IPS-15b (cell line): ENCODE data around the gene COA5.

Source experiments
- H3K27me3 ChIP-seq: one replicate; pipeline ENCODE4 v1.6.1; 2013; ENCODE audit warnings: low read length; ENCODE audit not compliant: control insufficient read depth, insufficient read depth
- H3K36me3 ChIP-seq: one replicate; pipeline ENCODE4 v1.6.1; 2013; ENCODE audit warnings: low read length; ENCODE audit not compliant: control insufficient read depth, insufficient read depth
- H3K4me1 ChIP-seq: one replicate; pipeline ENCODE4 v1.6.1; 2013; ENCODE audit warnings: mild to moderate bottlenecking, low read length; ENCODE audit not compliant: control insufficient read depth, insufficient read depth
- H3K4me3 ChIP-seq: one replicate; pipeline ENCODE4 v1.5.1; 2013; ENCODE audit warnings: low read depth, low read length
- H3K9ac ChIP-seq: one replicate; pipeline ENCODE4 v1.6.1; 2013; ENCODE audit warnings: low read depth, mild to moderate bottlenecking, low read length
- H3K9me3 ChIP-seq: one replicate; pipeline ENCODE4 v1.6.1; 2013; ENCODE audit warnings: mild to moderate bottlenecking, low read length; ENCODE audit not compliant: control insufficient read depth, insufficient read depth

Gene COA5, protein sequence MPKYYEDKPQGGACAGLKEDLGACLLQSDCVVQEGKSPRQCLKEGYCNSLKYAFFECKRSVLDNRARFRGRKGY

GRCh38 chr2:98608116-98608961, at the start of gene COA5, which contains the start of gene UNC50:
TSS of gene COA5 (minus strand) at chr2:98608512. CDS start at chr2:98608405, 107 bp downstream.
TSS of gene UNC50 (plus strand) at chr2:98608589. CDS start at chr2:98609760, 1,171 bp downstream.
- Histone ChIP-seq H3K9ac (peak within 1 kb of the TSS; percentile 93), H3K27me3 (no peaks in the 10 kb centered on the region), H3K9me3 (no peaks in the 10 kb centered on the region), H3K4me1 (no peaks in the 10 kb centered on the region), H3K36me3 (no peaks in the 10 kb centered on the region), H3K4me3 (peak within 1 kb of the TSS; percentile 71)

GRCh38 chr2:98656800-98657199, 48.5 kb upstream of the COA5 start:
- Histone ChIP-seq H3K36me3 (no peaks in the 10 kb centered on the region), H3K4me3 (no peak overlapping the region), H3K9ac (no peak overlapping the region), H3K9me3 (no peaks in the 10 kb centered on the region), H3K27me3 (no peaks in the 10 kb centered on the region), H3K4me1 (no peaks in the 10 kb centered on the region)

DNA sequence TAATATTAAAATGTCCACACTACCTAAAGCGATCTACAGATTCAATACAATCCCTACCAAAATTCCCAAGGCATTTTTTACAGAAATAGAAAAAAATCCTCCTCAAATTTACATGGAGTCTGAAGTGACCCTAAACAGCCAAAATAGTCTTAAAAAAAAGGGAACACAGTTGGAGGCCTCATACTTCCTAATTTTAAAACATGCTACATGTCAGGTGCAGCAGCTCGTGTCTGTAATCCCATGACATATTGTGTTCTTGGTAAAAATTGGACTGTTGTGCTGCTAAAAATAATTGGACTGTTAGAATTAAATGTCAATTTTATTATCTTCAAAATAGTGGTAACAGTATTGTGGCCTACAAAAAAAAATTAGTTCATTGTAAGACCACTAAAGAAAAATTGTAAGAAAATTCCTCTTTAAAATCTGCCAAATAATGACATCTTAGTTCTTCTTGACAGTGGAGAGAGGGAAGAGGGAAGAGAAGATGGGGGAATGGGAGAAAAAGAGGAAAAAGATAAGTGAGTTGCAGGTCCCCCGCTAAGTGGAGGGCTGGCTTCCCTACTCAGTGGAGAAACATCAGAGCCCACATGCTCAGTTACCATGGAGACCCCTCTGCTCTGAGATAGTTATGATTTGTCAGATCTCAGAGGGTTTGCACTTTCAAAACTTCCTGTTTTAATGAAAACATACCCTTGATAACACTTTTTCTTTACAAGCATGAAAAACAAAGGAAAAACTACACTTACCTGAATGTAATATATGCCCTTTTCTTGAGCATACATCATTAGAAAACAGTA, 46.6 kb upstream of the COA5 start:
- Histone ChIP-seq H3K4me1 (no peaks in the 10 kb centered on the region), H3K9ac (no peak overlapping the region), H3K9me3 (no peaks in the 10 kb centered on the region), H3K27me3 (no peaks in the 10 kb centered on the region), H3K36me3 (no peaks in the 10 kb centered on the region), H3K4me3 (no peak overlapping the region)

GRCh38 chr2:98650998-98651397, 42.7 kb upstream of the COA5 start:
- no peak overlapping the region for H3K9ac ChIP-seq
- no peaks in the 10 kb centered on the region for H3K9me3 ChIP-seq
- H3K36me3 ChIP-seq, result no peaks in the 10 kb centered on the region
- H3K27me3 ChIP-seq, result no peaks in the 10 kb centered on the region
- H3K4me3 ChIP-seq, result no peak overlapping the region
- H3K4me1 ChIP-seq, result no peaks in the 10 kb centered on the region

- Histone ChIP-seq H3K4me3 (no peak overlapping the region), H3K9me3 (no peaks in the 10 kb centered on the region), H3K36me3 (no peaks in the 10 kb centered on the region), H3K9ac (no peak overlapping the region), H3K27me3 (no peaks in the 10 kb centered on the region), H3K4me1 (no peaks in the 10 kb centered on the region)
Measured at GRCh38 chr2:98649992-98650375, 41.7 kb upstream of the COA5 start.

DNA sequence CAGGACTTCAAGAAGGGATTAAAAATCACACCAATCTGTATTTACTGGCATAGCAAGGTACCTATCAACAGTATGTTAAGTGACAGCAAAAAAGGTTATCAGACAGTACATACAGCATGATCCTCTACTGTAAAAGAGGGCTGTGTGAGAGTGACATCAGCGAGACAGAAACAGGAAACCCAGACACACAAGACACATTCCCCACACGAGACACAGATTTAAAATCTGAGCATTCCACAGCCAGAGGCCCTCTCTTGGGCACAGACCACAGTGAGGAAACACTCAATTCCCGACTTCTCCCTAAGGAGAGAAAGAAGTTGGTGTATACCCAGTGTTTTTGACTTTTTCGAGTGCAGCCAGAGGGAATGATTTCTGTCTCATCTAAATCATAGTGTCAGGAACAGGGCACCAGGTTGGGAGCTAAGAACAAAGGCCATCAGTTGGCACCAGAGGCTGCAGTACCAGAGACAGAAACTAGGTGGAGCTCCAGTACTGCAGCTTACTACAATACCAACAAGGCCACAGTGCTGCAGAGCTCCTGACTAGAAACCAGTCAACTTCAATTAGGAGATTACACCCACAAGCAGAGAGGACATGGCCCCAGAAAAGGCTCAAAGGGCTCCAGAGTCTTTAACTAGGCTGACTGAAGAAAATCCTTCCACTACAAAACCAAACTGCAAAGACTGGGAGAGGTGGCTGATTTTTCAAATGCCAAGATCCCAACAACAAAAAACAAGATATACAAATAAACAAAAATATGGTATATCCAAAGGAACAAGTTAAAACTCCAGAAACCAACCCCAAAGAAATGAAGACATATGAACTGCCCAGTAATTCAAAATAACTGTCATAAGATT, 41.1 kb upstream of the COA5 start:
- Histone ChIP-seq H3K4me3 (no peak overlapping the region), H3K27me3 (no peaks in the 10 kb centered on the region), H3K36me3 (no peaks in the 10 kb centered on the region), H3K9ac (no peak overlapping the region), H3K9me3 (no peaks in the 10 kb centered on the region), H3K4me1 (no peaks in the 10 kb centered on the region)

GRCh38 chr2:98648451-98648850, 40.1 kb upstream of the COA5 start:
- H3K9ac ChIP-seq, result no peak overlapping the region
- H3K36me3 ChIP-seq, result no peaks in the 10 kb centered on the region
- H3K9me3 ChIP-seq, result no peaks in the 10 kb centered on the region
- H3K4me1 ChIP-seq, result no peaks in the 10 kb centered on the region
- no peaks in the 10 kb centered on the region for H3K27me3 ChIP-seq
- no peak overlapping the region for H3K4me3 ChIP-seq

DNA sequence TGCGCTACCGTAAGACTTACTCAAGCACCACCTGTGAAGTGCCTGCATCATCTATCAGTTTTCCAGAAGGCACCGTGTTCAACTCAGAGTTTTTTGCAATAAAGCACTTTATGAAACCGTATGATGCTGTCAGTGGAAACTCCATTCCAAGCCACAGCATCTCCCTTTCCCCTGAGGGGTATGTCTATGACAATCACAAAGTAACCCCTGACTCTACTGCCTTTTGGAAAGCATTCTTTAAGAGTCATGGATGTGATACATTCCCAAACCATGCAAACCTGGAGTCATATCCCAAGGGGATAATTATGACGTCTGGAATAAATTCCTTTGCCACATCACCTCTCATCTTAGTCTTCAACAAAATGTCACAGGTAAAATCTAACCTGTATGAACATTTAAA, 39.3 kb upstream of the COA5 start:
- H3K4me3 ChIP-seq, result no peak overlapping the region
- no peaks in the 10 kb centered on the region for H3K9me3 ChIP-seq
- no peaks in the 10 kb centered on the region for H3K36me3 ChIP-seq
- no peaks in the 10 kb centered on the region for H3K4me1 ChIP-seq
- H3K9ac ChIP-seq, result no peak overlapping the region
- H3K27me3 ChIP-seq, result no peaks in the 10 kb centered on the region

- no peaks in the 10 kb centered on the region for H3K27me3 ChIP-seq
- H3K36me3 ChIP-seq, result no peaks in the 10 kb centered on the region
Measured at GRCh38 chr2:98643496-98644100, 35.3 kb upstream of the COA5 start.

DNA sequence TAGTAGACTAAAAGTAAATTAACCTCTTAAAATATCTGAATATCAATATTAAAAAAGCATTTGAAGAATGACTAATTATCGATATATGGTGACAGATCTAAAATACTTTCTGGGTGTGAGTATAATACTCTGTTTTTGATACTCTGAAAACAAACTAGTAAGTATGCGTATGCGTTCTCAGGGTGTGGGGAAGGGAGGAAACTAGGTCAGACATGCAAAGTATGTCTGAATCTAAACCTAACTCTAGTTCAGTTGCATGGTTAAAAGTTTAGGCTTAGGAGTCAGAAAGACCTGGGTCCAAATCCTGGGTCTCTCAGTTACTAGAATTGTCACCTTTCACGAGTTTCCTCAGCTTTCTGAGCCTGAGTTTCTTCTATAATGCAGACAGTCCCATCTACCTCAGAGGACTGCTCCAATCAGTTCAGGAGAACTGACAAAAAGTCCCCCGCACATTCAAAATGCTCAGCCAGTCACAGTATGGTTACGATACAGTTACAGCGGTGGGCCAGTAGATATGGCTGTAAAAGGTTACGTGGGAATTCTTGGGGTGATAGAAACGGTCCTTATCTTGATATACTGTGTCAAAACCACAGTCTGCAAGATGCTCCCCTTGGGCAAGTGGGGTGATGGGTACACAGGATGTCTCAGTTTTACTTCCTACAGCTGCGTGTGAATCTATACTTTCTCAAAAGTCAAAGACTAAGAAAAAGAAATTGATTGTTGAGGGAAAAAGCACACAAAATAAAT, 29.3 kb upstream of the COA5 start:
- Histone ChIP-seq H3K9ac (no peak overlapping the region), H3K9me3 (no peaks in the 10 kb centered on the region), H3K27me3 (no peaks in the 10 kb centered on the region), H3K4me3 (no peak overlapping the region), H3K4me1 (no peaks in the 10 kb centered on the region), H3K36me3 (no peaks in the 10 kb centered on the region)

More at GRCh38 chr2:98643496-98644100, 35.3 kb upstream of the COA5 start:
- Histone ChIP-seq H3K9ac (no peak overlapping the region), H3K4me3 (no peak overlapping the region), H3K4me1 (no peaks in the 10 kb centered on the region), H3K9me3 (no peaks in the 10 kb centered on the region)
